NCI-H2081 (cell line): ENCODE data around the gene TMC3.

ENCODE experiments used
- DNase-seq, 2 experiments: peaks; one replicate each; lab custom pipeline; 2025; lab: John Stamatoyannopoulos, UW

The TMC3 gene

GRCh38 chr15:81297603-81298575 is 76.1 kb downstream of the TMC3 start:
- no peak for DNase-seq

DNA sequence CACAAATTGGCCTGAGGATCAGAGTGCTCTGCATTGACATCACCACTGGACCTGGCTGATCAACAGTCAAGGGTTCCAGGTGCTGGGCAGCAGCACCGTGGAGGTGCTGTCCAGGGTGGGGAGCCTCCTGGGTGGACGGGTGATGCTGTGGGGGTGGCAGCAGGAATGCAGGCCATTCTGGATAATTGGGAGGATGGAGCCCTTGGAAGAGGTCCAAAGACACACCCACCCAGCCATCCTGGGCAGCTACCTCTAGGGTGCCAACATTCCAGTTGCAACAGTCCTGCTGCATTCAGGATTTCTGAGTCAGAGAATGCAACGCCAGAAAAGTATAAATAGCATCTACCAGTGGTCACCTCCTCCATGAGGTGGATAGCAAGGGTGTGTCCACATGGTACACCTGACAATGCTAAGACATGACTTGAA is 76.9 kb downstream of the TMC3 start:
- DNase-seq = no peak

DNA sequence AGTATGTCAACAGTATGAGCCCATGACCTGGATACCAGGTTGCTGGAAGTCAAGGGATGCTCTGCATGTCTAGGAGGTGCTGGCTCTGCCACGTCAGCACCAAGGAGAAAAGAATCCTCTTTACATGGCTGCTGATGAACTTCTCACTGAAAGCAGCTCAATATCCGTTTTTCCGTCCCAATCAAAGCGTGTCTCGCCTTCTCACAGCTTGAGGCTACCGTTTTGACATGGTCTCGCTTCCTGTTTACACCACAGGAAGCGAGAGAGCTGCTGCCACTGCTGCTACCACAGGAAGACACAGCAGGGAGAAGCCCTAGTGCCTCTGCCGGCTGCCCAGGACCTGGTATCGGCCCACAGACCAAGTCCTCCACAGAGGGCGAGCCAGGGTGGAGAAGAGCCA is 77.3 kb downstream of the TMC3 start:
- DNase-seq = peak in 1 of 2 experiments; percentile 10

GRCh38 chr15:81296186-81296585 is 77.8 kb downstream of the TMC3 start:
- DNase-seq = no peak

GRCh38 chr15:81295486-81296121 is 78.4 kb downstream of the TMC3 start:
- no peak for DNase-seq

DNA sequence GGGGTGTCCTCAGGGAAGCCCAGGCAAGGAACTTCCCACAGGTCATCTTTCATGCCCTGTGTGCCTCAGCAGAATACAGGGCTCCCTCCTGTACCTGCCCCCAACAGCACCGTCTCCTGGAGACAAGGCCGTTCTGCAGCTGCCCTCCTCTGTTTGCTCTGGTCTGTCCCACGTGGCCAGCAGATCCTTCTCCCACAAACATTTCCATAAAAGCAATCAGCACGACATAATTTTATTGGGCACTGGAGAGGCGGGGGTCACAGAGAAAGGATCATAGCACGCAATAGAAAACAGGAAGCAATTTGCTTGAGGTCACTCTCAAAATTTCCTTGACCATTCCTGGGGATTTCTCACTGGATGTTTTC is 79.5 kb downstream of the TMC3 start:
- DNase-seq = no peak

- DNase-seq = no peak
Observed at GRCh38 chr15:81293728-81294515, 80.1 kb downstream of the TMC3 start.

DNA sequence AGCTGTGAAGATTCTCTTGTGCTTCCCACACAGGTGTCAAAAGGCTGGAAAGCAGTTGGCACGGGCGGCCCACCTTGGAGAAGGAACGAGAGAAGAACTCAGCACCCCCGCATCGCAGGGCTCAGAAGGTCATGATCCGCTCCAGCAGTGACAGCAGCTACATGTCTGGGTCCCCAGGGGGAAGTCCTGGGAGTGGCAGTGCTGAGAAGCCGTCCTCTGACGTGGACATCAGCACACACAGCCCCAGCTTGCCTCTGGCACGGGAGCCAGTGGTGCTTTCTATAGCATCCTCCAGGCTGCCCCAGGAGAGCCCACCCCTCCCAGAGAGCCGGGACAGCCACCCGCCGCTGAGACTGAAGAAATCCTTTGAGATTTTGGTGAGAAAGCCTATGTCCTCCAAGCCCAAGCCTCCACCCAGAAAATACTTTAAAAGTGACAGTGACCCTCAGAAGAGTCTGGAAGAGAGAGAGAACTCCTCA is 81.5 kb downstream of the TMC3 start:
- DNase-seq = no peak

DNA sequence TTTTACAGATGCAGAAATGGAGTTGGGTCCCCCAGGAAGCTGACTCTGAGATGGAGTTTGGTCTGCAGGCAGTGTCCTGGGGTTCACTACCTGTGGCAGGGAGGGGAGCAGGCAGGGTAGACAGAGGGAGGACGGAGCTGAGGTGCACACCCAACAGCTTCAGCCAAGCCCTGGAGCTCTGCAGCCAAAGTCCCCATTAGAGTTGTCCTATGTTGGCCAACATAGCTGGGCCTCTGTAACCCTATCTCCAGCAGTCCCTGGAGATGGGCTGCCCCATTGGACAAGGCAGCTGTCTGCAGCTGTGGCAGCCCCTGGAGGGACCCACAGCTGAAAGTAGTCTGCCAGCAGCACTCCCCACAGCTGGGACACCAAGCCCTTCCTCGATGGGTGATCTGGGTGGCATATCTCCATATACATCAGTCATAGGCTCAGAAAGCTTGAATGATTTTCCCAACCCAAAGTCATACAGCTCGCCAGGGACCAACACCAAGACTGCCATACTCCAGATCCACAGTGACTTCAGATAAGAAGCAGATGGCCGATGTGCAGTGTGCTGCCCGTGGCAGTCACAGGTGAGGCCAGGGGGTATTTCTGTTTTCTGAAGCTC is 82.0 kb downstream of the TMC3 start:
- no peak for DNase-seq

DNA sequence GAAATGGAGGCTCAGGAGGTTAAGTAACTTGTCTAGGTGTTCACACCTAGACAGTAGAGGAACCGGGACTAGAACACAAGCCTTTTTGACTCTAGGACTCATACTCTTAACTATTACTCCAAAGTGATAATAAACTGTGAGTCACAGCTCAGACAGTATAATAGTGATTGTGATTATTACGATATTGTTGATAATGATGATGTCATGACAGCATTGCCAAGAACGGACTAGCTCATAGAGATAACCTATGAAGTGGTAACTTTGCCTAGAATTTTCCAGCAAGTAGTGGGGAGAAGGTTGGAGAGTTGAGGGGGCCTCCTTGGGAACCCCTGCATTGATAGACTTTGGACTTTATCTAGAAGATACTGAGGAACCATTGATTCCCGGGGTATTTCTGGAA is 84.1 kb downstream of the TMC3 start:
- DNase-seq = no peak

- no peak for DNase-seq
Observed at GRCh38 chr15:81288616-81289015, 85.4 kb downstream of the TMC3 start.

DNA sequence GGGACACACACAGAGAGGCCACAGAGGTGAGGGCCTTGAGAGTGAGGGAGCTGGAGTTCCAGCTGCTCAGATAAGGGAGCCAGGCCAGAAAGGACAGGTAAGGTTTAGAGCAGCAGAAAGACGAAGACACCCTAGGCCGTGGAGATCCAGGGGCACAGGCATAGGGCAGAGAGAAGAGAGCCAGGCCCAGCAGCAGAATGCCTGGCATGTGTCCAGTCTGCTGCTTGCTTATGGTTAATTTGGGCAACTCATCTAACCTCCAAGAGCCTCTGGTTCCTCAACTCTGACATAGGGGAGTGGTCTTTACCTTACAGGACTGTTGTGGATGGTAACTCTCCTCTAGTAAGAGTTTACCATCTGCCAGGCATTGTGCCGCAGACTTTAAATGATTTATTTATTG is 86.0 kb downstream of the TMC3 start:
- DNase-seq = no peak

DNA sequence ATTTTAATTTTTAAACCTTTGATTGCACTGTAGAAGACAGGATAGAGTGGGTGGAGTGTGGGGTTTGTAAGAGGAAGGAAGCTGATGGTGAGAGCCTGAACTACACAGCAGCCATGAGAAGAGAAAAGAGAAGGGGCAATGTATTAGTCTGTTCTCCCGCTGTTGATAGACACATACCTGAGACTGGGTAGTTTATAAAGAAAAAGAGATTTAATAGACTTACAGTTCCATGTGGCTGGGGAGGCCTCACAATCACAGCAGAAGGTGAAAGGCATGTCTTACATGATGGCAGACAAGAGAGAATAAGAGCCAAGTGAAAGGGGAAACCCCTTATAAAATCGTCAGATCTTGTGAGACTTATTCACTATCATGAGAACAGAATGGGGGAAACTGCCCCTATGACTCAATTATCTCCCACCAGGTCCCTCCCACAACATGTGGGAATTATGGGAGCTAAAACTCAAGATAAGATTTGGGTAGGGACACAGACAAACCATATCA is 87.3 kb downstream of the TMC3 start:
- no peak for DNase-seq

DNA sequence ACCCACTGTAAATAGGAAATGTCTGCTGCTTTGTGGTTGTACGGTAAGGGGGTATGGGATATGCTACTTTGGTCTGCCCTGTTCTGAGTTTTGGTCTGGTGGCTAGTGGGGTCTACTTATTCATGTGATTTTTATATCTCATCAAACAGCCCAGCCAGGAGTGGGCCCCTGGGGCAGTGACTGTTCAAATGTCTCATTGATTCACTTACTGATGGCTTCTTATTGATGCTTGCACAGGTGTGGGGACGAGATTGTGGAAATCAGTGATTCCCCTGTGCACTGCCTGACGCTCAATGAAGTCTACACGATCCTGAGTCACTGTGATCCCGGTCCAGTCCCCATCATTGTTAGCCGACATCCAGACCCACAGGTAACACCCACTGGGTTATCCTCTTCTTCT is 88.6 kb downstream of the TMC3 start:
- DNase-seq = no peak

DNA sequence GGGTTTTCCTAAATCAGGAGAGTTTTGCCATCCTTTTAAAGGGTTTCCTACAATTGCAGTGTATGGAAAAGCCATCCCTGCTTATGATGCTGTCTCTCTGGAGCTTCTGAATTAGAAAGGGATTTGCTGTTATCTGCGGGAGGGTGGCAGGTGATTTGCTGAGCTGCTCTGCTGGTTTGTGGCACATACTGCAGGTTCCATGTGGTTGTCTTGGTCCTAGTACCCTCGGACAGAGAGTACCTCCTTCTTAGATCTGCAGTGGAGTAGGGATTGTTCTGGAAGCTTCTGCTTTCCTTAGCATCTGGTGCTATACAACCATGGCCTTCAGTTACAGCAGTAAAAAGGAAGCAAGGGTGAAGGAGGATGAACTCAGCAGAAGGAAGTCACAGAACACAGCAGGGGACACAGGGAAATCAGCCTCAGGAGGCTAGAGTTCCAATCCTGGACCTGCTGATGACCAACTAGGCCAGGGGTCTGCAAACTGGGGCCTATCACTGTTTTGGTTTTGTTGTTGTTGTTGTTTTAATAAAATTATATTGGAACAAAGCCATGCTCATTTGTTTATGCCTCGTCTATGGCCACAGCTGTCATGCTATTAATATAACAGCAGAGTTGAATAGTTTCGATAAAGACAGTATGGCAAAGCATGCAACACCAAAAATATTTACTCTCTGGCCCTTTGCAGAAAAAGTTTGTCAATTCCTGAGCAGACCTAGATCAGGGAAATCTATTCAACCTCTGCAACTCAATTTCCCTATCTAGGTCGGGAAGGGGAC is 89.6 kb downstream of the TMC3 start:
- DNase-seq = no peak

- DNase-seq = no peak
Observed at GRCh38 chr15:81282911-81283310, 91.1 kb downstream of the TMC3 start.

GRCh38 chr15:81282606-81282895 is 91.5 kb downstream of the TMC3 start:
- no peak for DNase-seq

- DNase-seq = no peak
Observed at GRCh38 chr15:81281766-81282605, 92.0 kb downstream of the TMC3 start.

DNA sequence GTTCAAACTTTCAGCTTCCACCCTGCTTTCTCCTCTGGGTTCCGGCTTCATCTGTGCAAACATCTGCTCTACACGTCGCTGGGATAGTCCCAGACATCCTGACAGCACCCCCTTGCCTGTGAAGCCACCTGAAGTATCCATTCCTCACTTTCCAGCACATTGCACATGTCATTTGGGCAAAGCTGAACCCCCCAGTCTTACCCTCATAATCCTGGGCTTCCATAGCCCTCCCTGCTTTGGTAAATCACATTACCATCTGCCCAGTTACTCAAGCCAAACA is 92.6 kb downstream of the TMC3 start:
- DNase-seq = no peak
